GF-D8 (cell line): ENCODE data around the gene IKBKG.
"Not testable (repeated sequence)": the region's sequence is repeated elsewhere in the genome, so short reads cannot be mapped to it uniquely, and the experiment has no call there.

Experiments used
- DNase-seq: peaks from one replicate; lab custom pipeline; 2025; lab: John Stamatoyannopoulos, UW

IKBKG gene

DNA sequence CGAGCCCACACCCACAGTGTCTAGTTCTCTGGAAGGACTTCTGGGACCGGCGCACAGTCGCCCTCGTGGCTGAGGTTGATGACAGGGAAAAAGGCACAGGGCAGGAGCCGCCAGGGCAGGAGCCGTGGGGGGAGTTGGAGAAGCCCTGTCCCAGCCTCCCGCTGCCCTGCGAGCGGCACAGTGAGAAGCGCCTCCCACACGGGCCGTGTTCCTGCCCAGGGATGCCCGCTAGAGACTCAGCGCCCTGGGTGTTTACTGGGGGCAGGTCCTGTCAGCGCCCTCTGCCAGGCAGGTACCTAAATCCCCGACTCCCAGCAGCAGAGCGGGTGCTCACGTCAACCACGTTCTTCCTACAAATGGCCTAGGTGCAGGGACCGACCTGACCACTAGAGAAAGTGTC is 11.5 kb downstream of the IKBKG start:
- not testable (repeated sequence) for DNase-seq

DNA sequence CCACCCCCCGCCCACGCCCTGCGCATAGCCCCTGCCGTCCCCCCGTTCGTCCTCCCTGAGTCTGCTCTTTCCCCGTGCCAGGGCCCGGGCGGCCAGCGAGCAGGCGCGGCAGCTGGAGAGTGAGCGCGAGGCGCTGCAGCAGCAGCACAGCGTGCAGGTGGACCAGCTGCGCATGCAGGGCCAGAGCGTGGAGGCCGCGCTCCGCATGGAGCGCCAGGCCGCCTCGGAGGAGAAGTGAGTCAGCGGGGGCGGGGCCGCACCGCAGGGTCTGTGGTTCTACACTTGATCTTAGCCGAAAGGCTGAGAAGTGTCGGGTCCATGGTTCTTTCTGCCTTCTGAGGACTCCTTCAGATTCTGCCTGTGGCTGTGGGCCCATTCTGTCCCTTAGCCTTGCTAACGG is 12.9 kb downstream of the IKBKG start:
- not testable (repeated sequence) for DNase-seq

DNA sequence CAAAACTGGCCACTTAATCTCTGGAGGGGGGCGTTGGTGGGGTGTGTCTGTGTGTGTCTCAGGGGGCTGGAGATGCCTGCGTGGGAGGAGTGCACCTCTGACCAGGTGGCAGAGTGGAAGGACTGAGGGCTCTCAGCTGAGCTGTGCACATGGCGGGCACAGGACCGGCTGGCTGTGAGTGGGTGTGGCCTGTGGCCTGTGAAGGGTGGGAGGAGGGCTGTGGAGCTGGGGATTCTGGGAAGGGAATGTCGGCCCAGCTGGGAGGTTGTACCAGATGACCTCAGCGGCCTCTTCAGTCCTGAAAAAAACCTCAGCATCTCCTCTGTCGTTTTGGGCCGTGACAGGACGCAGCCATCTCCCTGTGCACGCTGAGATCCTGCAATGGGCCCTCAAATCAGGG is 14.9 kb downstream of the IKBKG start:
- not testable (repeated sequence) for DNase-seq

DNA sequence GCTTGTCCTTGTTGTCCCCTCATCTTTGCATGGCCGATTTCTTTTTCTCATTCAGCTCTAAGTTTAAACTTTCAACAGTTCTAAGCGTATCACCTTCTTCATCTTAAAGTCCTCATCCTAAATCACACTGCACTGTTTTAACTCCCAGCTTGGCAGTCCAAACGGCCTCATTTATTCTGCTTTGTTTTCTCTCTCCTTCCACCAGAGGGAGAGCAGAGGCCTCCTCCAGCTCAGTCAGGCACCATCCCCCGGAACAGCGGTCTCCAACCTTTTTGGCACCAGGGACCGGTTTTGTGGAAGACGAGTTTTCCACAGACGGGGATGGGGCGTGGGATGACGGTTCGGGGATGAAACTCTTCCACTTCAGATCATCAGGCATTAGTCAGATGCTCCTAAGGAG is 22.9 kb downstream of the IKBKG start:
- not testable (repeated sequence) for DNase-seq

DNA sequence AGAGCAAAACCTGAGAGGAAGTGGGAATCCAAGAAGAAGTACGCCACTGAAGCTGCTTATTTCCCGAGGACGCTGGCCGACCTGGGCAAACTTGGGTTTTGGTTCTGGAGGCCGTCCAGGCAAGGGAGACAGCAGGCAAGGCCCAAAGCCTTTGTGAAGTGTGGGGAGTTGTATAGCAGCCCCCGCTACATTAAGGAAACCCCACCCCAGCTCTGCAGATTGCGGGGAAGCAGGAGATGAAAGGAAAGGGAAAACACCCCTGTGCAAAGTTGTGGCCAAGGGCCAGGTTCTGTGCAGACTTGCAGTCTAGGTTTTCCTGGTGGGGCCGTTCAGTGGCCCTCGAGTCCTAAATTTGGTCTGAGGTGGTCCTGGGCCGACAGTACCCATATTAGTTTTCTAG is 25.6 kb downstream of the IKBKG start:
- DNase-seq, result not testable (repeated sequence)

DNA sequence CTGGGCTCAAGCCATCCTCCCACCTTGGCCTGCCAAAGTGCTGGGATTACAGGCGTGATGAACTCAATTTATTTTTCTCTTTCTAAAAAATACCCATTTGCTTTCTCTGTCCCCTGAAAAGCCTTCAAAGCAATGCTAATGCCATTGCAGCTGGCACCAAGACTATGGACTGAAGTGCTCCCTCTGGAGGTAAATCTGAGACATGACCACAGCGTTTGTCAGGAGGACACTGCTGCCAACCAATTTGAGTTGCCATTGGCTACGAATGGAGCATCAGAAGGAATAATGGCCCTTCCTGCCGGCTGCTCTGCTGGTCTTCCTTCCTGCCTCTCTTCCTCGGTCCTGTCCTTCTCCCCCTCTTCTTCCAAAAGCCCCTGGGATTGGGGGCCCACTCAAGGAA is 27.7 kb downstream of the IKBKG start:
- DNase-seq, result not testable (repeated sequence)

DNA sequence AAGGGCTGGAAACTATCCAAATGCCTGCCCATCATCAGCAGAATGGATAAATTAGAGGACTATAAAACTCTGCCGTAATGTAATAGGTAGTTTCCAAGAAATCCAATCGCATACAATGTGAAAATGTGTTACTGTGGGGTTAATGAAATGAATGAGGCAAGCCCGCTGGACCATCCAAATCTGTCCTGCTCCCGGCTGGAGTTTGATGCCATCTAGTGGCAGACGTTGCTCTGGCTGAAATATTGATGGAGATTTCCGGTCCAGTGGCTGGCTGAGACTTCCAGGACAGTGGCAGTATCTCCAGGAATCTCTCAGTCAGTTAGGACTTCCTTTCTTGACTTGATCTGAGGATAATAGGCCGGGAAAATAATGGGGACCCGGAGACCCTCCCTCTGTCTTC is 35.6 kb downstream of the IKBKG start:
- DNase-seq, result not testable (repeated sequence)

DNA sequence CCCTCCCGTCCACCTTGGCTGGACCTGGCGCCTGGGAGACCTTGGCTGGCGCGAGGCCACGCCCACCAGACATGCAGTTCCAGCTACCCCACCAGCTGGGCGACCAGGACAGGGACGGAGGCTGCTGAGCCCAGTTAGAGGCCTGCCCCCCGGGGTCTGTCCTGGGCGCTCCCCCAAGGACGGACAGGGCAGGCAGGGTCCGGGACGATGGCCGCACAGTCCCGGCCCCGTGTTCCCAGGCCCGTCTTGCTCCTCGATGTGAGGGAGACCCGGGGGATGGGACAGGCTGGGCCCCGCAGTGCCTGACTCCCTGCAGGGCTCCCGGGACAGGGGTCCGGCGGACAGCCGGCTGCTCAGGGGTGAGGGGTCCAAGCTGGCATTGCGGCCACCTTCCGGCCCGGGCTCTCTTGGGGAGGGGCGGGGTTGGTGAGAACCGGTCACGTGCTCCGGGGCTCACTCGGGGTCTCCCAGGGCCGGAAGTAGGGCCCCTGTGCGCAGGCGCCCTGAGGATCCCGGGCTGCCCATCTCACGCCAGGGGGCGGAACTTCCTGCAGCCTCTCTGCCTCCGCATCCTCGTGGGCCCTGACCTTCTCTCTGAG is 37.3 kb downstream of the IKBKG start, which contains the start of gene CTAG1A:
CTAG1A (plus strand) TSS at position 549 of the 599 bp plus-strand sequence. CDS start 74 bp downstream, outside the sequence.
- DNase-seq, result not testable (repeated sequence)

DNA sequence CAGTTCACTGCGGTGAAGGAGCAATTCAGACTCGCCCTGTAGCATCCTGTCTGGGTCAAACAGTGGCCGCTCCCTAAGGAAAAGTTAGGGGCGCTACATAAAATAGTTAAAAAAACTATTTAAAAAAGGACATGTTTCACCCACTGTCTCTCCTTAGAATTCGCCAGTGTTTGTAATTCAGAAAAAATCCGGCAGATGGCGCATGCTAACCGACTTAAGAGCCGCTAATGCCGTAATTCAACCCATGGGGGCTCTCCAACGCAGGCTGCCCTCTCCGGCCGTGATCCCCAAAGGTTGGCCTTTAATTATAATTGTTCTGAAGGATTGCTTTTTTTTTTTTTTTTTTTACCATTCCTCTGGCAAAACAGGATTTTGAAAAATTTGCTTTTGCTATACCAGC is 43.0 kb downstream of the IKBKG start:
- DNase-seq, result not testable (repeated sequence)

DNA sequence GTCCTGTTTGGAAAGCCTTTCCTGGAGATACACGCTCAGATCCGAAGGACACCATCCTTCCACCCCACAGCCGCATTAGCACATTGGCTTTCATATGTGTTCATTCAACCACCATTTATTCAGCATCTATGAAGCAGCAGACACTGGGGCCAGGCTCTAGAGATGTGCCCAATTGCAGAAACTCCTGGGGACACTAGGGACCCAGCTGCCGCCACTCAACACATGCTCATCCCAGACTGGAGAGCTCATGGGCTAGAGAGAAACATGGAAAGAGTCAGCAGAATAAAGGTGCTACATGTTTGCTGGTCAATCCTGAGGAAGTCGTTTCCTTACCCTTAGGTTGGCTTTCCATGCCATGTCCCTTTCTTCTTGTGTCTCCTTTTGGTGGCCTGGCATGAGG is 45.1 kb downstream of the IKBKG start:
- no peak for DNase-seq

DNA sequence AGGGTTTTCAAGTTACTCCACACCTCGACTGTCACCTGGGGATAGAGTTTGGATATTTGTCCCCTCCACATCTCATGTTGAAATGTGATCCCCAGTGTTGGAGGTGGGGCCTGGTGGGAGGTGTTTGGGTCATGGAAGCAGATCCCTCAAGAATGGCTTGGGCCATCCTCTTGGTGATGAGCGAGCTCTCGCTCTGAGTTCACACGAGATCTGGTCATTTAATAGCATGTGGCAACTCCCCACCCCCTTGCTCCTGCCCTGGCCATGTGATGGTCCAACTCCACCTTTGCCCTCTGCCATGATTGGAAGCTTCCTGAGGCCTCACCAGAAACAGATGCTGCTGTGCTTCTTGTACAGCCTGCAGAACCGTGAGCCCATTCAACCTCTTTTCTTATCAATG is 45.8 kb downstream of the IKBKG start:
- no peak for DNase-seq

DNA sequence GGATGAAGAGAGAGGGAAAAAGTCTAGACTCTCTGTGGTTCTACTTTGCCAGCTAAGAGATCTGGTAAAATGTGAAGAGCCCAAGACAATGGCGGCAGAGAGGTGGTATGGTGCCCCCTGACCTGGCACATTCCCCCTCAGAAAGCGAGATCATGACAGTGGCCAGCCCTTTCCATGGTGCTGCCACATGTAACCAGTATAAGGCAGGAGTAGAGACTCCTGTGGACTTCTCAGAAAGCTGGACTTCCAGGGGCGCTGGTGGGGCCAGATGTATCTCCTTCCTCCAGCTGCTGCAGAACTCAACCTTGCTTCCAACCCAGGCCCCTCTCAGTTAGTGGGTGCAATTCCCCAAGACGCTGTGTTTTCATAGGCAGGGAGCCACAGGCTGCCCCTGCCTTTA is 47.1 kb downstream of the IKBKG start:
- no peak for DNase-seq

DNA sequence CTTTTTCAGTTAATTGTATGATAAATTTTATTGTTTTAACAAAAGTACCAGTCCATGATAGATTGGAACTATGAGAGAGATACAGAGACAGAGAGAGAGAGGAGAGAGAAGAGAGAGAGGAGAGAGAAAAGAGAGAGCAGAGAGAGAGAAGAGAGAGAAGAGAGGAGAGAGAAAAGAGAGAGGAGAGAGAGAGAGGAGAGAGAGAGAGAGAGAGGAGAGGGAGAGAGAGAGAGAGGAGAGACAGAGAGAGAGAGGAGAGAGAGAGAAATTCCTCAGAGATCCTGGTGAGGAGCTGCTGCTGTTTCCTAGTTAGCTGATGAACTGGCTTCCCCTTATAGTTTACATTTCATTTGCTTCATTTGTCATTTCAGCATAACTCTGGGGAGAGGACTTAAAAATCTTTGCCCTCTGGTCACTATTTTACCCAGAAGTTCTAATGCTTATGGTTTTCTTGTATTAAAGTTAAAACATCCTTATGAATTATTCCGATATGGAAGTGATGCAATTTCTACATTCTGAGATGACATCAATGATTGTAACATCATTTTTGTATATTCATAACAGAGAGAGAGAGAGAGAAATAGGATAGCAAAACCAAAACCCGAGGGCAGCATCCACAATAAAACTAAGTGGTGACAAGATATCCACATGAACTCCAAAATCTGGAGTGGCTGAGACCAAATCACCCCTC is 48.3 kb downstream of the IKBKG start:
- no peak for DNase-seq

DNA sequence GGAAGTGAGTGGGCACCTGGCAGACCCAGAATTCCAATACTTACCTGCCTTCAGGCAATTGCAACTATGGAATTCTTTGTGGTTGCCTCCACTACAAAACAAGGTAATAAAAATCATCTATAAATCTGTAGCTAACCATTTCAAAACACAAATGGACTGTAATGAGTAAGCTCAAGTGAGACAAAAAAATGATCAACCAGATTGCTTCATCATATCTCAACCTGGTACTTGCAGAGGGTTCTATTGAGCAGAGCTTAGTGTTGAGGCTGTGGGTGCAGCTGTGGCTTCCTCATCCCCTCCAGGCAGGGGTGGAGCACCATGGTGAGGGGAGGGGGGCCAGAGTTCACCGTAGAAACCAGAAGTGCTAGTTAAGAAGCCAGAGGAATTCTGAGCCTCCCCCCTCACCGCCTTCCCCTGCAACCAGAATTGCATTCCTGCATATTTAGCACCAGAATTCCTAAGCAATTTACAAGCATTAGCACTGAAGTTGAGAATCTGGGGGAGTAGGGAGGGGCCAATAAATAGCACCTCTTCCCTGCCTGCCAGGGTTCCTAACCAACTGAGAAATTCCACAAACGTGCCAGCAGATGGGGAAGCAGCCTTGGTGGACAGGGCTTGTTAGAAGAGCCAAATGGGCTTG is 49.0 kb downstream of the IKBKG start:
- no peak for DNase-seq

DNA sequence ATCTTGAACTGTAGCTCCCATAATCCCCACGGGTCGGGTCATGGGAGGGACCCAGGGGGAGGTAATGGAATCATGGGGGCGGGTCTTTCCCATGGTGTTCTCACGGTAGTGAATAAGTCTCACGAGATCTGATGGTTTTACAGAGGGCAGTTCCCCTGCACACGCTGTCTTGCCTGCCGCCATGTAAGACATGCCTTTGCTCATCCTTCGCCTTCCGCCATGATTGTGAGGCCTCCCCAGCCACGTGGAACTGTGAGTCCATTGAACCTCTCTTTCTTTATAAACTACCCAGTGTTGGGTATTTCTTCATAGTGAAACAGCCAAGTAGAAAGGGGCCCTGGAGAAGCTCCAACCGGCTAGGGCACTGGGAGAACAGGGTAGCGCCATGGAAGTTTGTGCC is 49.8 kb downstream of the IKBKG start:
- DNase-seq, result no peak

DNA sequence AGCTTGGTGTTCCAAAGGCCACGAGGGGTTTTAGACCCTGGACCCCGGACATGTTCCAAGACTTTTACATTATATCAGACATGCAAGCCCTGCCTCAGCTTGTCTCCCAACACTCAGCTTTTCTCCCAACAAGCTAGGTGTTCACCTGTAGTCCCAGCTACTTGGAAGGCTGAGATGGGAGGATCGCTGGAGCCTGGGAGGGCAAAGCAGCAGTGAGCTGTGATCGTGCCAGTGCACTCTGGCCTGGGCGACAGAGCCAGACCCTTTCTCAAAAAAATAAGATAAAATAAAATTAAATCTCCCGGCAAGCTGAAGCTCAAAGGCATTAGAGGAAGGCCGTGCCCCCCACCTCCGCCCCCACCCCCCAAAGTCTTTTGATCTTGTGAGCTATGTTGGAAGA is 51.2 kb downstream of the IKBKG start:
- DNase-seq, result no peak

DNA sequence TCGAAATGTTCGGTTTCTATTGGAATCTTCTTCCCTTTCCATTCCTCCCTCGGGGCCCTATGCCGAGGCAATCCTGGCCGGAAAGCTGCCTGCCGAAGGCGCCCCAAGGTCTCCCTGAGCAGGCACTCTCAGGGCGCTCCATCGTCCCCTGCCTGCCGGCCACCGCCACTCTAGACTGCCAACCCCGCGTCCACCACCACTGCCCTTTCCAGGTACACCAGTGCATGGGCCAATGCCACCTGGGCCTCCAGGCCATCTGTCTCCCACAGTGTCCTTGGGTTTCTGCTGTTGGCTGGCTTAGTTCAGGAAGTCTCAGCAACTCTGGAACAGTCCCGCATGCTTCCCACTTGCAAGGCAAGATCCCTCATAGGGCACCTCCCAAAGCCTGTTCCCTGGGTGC is 52.1 kb downstream of the IKBKG start:
- no peak for DNase-seq

DNA sequence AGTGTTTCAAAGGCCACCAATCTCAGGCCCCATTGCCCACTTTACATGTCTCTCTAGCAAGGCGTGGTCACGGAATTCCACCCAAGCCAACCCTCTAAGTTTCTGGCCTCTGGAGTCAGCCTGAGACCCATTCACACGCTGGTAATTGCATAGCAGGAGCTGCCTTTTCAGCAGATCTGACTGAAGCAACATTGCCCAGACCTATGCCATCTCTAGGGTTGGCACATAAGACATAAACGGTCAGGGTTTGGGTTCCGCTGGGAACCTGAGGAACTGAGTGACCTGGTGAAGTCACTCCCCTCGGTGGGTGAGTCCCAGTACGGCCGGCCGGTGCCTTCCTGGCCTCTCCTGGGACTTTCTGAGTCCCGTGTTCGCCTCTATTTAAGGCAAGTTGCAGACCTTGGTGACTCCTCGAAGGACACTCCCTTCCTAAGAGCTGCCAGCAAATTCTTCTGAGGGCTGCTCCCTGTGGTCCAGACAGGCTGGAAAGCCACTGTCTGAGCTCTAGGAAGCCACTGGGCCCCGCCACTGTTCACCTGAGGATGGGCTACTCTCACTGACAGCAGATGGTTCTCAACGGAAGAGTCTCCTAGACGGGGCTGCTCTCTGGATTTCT is 53.4 kb downstream of the IKBKG start:
- no peak for DNase-seq

DNA sequence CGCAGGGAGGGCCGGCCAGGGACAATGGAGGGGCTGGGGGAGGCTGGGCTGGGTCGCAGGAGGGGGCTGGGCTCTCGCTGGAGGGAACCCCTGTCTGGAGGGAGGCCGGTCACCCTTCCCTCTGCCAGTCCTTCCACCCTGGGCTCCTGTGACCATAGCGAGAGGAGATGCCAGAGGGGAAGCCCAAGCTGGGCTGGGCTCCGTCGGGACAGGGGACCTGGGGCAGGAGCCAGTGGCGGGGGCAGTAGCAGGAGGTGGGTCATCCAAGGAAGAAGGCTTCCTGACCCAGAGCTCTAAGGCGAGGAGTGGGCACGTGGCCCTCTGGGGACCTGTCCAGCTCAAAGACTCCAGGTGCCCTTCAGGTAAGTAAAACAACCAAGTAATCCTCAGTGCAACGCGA is 54.8 kb downstream of the IKBKG start:
- no peak for DNase-seq

DNA sequence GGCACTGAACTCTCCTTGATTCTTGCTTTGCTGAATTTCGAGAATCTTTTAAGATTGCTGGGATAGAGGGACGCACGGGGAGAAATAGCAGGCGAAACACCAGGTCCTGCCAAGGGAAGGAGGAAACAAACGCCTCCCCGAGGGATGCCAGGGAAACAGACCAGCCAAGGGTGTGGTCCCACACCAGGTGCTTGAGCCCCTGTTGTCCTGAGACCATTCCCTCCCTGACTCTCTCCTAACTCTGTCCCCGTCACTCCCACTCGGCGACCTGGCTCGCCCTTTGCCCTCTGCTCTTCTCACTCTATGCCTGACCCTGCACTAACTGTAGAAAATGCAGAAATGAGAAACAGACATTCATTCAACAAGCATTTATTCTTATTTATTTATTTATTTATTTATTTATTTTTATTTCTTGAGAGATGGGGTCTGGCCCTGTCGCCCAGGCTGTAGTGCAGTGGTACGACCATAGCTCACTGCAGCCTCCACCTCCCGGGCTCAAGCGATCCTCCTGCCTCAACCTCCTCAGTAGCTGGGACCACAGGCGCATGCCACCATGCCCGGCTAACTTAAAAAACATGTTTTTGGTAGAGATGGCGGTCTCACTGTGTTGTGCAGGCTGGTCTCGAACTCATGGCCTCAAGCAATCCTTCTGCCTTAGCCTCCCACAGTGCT is 55.5 kb downstream of the IKBKG start:
- no peak for DNase-seq

DNA sequence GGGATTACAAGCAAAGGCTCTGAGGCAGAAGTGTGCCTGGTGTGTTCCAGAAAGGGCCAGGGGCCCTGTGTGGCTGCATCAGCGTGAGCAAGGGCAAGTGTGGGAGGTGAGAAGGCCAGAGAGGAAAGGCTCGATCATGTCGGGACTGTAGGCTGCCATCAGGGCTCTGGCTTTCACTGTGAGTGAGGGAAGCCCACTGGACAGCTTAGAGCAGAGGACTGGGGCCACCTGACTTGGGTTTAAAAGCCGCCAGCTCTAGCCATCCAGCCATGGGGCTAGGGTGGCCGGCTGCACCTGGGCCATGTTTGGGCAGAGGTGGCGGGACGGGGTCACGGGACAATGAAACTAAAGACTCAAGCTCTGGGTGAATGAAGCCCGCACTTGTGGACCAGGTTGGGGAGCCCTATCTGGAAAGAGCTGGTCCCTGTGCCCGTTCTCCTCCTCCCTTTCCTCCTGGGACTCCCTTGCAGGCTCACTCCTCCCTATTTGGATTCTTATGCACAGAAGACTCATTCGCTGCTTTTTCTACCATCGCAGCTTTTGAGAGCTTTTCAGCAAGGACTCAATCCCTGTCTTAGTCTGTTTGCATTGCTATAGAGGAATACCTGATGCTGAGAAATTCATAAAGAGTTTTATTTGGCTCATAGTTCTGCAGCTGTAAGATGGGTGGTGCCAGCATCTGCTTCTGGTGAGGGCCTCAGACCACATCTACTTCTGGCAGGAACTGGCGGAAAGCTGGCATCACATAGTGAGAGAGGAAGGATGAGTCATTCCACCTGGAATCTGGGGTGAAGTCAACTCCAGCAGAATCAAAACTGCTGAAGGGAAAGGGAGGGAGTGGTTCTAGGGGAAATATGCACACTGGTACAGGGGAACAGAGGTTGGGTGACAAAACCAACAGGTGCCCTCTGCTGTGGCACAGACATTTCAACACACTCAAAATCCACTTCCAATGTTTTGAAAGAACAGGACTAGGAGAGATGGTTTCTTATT is 56.3 kb downstream of the IKBKG start:
- DNase-seq, result no peak
